Stimulated activated CD4-positive, alpha-beta T cell treated with anti-CD3 and anti-CD28 coated beads, TNF-alpha, amount 100 ng/mL, for 4 hours (primary cell): ENCODE results near the gene NR3C2.
"Not testable (repeated sequence)": the region's sequence is repeated elsewhere in the genome, so short reads cannot be mapped to it uniquely, and the experiment has no call there.

ENCODE experiments used
- DNase-seq, 3 experiments: peaks; one replicate each; pipeline ENCODE4 v3.0.0-alpha.2; 2020; ENCODE audit warnings: low read depth in 3 of 3

NR3C2 gene

GRCh38 chr4:148112231-148112982 is 329.8 kb downstream of the NR3C2 start:
- DNase-seq, result no peak

DNA sequence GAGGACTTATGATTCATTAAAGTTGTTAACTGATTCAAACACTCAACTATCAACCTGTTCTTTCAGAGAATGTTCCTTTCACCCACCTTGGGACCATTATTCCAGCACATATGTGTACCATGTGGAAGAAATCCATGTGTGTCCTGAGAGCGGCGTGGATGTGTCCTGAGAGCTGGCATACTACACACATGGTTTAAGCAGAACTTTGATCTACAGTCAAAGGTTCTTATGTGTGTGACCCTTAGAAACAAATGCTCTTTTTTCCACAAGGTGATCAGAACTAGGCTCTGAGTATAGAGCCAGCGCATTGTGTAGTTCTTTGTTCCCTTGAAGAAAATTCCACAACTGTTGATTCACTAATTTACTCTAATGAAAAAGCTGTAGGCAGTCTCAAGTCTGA is 332.0 kb downstream of the NR3C2 start:
- no peak for DNase-seq

DNA sequence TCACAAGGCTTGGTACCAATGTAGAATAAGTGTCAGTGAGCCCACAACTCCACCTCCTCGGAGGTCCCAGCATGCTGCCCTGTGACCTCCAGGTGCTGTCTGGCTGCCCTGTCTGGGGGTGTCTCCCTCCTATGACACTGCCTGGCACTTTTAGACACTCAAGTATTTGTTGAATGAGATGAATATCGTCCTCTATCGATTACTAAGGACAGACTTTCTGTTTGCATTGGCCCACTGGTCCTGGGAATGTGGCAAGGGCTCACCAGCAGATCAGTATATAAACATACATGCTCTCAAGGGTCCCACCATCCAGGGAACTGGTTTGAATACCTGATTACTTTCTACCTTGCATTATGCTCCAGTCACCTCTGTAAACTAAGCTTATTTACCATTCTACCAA is 333.0 kb downstream of the NR3C2 start:
- no peak for DNase-seq

- DNase-seq, result no peak
Measured at GRCh38 chr4:148108766-148109165, 333.4 kb downstream of the NR3C2 start.

DNA sequence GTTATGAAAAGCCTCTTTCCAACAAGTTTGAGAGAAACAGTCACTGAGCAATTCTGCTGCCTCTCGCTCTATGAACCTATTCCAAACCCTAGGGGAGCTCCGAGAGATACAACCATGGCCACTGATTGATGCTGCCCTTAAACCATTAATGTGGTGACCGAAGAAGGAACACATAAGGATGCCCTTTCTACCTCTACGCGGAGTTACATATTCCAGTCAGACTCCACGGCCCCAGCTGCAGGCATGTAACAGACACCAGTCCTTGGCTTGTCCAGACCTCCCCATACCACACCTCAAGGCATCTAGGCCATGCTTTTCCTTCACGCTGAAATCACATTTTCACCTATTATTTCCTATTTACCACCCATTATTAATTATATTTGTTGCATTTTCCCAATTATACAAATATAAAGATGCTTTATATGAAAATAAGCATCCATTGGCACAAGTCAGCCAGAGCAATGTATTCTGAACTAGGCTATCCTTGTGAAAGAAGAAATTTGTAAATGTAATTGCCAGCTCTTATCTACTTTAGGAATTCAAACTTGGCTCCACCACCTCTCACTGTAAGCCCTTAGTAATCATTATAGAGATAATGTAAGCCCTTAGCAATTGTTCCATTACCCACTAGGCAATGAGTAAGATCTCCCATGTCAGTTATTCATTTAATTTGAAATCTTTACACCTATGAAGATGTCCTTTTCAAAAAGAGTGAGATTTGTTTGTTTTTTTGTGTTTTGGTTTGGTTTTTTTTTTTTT is 338.4 kb downstream of the NR3C2 start:
- DNase-seq, result no peak

DNA sequence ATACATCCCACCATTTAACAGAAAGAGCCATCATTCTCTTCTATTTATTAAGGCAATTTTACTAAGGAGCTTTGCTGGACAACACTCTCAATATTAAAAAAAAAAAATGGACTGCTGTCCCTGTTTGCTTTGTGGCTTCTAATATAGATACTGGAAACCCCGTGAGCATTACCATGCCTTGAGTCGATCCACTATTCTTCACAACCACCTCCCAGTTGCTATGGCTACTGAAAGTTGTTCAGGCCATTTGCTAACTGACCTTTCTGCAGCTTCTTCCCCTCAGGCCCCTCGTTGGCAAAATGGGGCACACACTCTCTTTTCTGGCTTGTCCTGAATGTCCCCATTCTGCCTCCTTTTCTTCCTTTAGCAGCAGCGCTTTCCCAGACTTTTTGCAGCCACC is 340.4 kb downstream of the NR3C2 start:
- no peak for DNase-seq

DNA sequence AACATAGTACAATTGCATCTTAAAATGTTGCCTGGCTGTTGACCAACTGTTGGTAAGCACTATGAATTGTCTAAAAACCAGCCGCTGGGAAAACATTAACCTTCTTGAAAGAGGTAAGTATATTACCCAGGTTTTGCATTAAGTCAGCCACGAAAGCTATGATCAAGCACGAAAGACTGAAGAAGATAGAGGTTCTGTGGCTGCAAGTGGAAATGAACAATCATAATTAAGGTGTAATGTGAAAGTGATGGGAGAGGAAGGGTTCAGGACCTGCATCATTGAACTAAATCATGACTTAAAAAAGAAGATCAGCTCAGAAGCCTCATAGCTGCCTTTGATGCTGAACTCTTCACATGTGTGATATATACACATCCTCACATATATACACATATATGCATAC is 341.0 kb downstream of the NR3C2 start:
- DNase-seq, result no peak

GRCh38 chr4:148097801-148098200 is 344.4 kb downstream of the NR3C2 start:
- DNase-seq, result no peak

DNA sequence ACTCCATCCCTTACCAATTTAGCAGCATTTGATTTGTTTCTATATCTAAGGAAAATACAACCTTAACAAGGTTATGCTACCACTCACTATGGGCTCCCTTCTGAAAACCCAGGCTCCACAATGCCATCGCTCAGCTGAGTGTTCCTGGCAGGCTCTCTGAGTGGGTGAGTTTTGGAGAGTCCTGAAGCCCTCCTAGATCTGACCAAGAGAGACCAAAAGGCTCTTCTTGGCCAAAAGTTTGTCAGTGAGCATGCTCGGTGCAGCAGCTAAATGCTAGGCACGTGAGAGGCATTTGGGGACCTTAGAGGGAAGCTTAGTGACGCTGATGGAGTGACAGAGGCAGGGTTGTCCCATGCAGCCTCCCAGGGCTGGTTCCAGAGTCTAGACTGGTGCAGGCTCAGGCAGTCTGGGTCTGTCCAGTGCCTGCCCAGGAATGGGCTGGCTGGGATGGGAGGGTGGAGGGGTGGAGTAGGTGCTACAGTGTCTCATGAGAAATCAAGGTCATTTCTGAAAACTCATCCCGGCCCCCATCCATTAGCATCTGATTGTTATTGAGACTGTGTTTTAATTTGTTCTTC is 346.8 kb downstream of the NR3C2 start:
- no peak for DNase-seq

DNA sequence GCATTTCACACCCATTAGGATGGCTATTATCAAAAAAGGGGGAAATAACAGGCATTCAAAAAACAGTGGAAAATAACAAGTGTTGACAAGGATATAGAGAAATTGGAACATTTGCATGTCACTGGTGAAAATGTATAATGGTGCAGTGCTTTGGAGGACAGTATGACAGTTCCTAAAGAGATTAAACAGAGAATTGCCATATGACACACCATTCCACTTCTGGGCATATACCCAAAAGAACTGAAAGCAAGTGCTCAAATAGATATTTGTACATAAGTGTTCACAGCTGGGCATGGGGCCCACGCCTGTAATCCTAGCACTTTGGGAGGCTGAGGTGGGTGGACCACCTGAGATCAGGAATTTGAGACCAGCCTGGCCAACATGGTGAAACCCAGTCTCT is 348.1 kb downstream of the NR3C2 start:
- no peak for DNase-seq

GRCh38 chr4:148093065-148093464 is 349.1 kb downstream of the NR3C2 start:
- DNase-seq, result no peak

DNA sequence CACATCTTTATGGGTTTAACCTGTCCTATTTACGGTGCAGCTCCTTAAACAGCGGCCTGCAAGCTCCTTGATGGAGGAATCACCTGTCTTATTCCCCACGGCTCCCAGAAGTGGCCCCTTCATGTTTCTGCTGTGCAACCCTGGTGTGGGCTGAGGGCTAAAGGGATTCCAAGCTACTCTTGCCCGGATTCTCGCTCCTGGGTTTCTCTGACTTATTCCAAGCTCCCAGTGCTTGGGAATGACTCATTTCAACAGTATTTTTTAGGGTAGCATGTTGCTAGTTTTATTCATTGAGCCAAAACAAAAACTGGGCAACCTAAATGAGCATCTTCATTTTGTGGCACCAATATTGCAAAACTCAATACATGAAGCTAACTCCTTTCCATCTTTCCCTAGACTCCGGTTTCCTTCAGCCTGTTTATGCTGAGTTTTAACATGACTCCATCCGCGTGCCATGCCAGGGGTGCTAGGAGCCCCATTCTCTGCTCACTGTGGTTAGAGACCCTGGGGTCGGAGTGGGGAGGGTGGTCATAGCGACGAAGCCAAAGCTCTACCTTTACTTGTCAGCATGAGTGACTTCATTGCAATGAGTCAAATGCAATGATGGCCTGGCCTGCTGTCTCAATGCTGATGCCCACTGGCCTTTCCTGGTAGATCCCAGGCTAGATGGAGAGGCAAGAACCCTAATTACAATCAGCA is 349.7 kb downstream of the NR3C2 start:
- DNase-seq, result no peak

GRCh38 chr4:148091896-148092295 is 350.3 kb downstream of the NR3C2 start:
- DNase-seq, result no peak

DNA sequence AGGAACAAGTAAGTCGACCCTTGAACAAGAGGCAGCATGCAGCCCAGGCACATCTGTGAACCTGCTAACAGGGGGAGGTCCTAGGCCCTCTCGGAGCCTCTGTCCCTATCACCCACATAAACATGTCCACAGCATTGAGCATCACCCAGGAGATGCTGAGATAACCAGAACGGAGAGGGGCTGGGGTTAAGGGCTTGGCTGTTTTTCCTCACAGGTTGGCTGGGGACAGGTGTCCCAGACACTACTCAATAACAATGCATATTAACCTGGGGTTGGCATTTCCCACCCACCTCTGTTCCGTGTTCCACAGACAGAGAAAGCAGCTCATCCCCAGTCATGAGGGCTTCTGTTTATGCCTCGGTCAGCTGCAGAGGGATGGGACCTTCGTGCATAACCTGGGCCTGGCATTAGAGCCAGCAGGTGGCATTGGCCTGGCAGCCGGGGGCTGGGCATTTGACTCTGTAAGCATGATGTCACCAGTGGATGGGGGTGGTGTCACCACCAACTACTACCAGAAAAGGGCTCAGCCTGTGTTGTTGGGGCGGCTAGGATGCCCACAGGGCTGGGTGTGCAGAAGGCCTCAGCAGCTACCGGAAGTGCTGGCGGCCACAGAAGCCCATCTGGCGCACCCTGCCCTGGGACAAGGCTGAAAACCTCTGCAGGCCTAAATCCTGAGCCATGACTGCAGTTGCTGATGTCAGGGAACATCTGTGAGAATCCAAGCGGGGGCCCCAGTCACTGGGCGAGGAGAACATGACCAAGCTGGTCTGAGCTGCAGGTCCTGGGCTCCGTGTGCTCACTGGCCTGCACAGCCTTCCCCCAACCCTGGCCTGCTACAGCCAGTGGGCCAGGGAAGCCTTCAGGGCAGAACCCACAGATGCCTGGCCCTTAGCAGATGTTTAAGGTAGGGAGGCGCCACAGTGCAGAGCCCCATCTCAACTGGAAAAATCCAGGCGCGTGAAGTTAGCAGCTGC is 351.4 kb downstream of the NR3C2 start:
- no peak for DNase-seq

GRCh38 chr4:148090029-148090428 is 352.2 kb downstream of the NR3C2 start:
- DNase-seq, result no peak

GRCh38 chr4:148089624-148090023 is 352.6 kb downstream of the NR3C2 start:
- no peak for DNase-seq

- DNase-seq, result not testable (repeated sequence)
Measured at GRCh38 chr4:148083073-148083472, 359.1 kb downstream of the NR3C2 start.

- DNase-seq, result no peak
Measured at GRCh38 chr4:148081745-148082144, 360.5 kb downstream of the NR3C2 start.

DNA sequence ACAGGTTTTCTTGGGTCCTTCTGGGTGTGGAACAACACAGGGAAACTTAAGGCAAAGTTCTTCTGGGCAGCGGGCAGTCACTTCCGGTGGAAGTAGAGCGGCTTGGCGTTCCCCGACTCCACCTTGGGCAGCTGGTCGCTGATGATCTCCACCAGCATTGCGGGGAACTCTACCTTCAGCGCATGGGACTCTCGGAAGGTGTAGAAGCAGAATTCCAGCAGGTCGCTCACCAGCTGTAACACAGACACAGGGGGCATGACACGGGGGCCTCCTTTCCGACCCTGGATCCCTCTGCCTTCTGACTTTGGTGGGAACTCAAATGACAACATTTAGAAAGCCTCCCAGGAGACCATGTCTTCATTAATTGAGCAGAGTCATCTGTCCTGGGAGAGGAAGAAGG is 360.9 kb downstream of the NR3C2 start:
- no peak for DNase-seq

DNA sequence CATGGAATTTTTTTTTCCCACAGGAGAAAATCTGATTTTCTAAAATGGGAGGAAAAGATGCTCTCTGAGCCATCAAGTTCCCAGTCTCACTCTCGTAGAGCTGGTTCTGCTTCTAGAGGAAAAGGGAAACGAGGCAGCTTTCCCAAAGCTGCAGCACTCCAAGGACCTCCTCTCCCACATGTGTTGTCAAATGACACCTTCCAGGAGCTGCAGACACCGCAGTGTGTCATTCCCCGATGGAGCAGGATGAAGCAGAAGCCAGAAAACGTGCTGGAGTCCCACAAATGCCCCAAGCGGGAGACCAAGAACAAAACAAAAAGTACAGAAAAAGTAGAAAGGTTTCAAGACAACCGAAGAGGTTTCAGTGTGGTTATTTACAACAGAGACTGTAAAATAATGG is 362.3 kb downstream of the NR3C2 start:
- no peak for DNase-seq

GRCh38 chr4:148078061-148078460 is 364.2 kb downstream of the NR3C2 start:
- no peak for DNase-seq
